Stromal cell of bone marrow (primary cell): ENCODE results near the gene ARHGAP45.
"Not testable (repeated sequence)": the region's sequence is repeated elsewhere in the genome, so short reads cannot be mapped to it uniquely, and the experiment has no call there.

Experiments used
- DNase-seq: peaks from one replicate; pipeline ENCODE4 v3.0.0-alpha.2; 2012; ENCODE audit warnings: low read depth

Gene ARHGAP45

GRCh38 chr19:1066748-1067340 lies at the start of gene ARHGAP45:
Gene ARHGAP45 (plus strand): TSS chr19:1067167. CDS start chr19:1067406, 239 bp downstream.
- DNase-seq = no peak

GRCh38 chr19:1017906-1018305 lies 49.1 kb upstream of the ARHGAP45 start:
- DNase-seq = no peak

GRCh38 chr19:1018393-1018792 lies 48.6 kb upstream of the ARHGAP45 start:
- no peak for DNase-seq

- DNase-seq = no peak
Observed at GRCh38 chr19:1018932-1019615, 47.9 kb upstream of the ARHGAP45 start.

- DNase-seq = no peak
Observed at GRCh38 chr19:1019616-1019961, 47.4 kb upstream of the ARHGAP45 start.

- DNase-seq = no peak
Observed at GRCh38 chr19:1019980-1020867, 46.7 kb upstream of the ARHGAP45 start.

GRCh38 chr19:1020868-1021425 lies 46.0 kb upstream of the ARHGAP45 start, which contains the start of gene TMEM259:
Gene TMEM259 (minus strand): TSS chr19:1021123. CDS start chr19:1020996, 127 bp downstream.
- DNase-seq = peak; percentile 93

GRCh38 chr19:1023883-1024188 lies 43.1 kb upstream of the ARHGAP45 start:
- not testable (repeated sequence) for DNase-seq

GRCh38 chr19:1025080-1025479 lies 41.9 kb upstream of the ARHGAP45 start:
- not testable (repeated sequence) for DNase-seq

- peak; percentile 52 for DNase-seq
Observed at GRCh38 chr19:1025960-1026782, 40.8 kb upstream of the ARHGAP45 start, which contains the start of gene CNN2. Gene CNN2 (plus strand): TSS chr19:1026608. CDS start chr19:1026662, 54 bp downstream.

GRCh38 chr19:1026783-1027649 lies 40.0 kb upstream of the ARHGAP45 start:
- no peak for DNase-seq

GRCh38 chr19:1027650-1028061 lies 39.3 kb upstream of the ARHGAP45 start:
- no peak for DNase-seq

- DNase-seq = peak; percentile 87
Observed at GRCh38 chr19:1028062-1028926, 38.7 kb upstream of the ARHGAP45 start.

- DNase-seq = no peak
Observed at GRCh38 chr19:1032264-1032867, 34.6 kb upstream of the ARHGAP45 start.

- no peak for DNase-seq
Observed at GRCh38 chr19:1035998-1036621, 30.9 kb upstream of the ARHGAP45 start.

GRCh38 chr19:1037621-1038064 lies 29.3 kb upstream of the ARHGAP45 start:
- DNase-seq = no peak

GRCh38 chr19:1038978-1039645 lies 27.9 kb upstream of the ARHGAP45 start:
- DNase-seq = no peak
